ENCODE measurements around the gene GCN1.
A peak's percentile ranks its signal among the peaks of the same experiment; 100 is the strongest.
"Not testable (repeated sequence)": the region's sequence is repeated elsewhere in the genome, so short reads cannot be mapped to it uniquely, and the experiment has no call there.

Gene GCN1

DNA sequence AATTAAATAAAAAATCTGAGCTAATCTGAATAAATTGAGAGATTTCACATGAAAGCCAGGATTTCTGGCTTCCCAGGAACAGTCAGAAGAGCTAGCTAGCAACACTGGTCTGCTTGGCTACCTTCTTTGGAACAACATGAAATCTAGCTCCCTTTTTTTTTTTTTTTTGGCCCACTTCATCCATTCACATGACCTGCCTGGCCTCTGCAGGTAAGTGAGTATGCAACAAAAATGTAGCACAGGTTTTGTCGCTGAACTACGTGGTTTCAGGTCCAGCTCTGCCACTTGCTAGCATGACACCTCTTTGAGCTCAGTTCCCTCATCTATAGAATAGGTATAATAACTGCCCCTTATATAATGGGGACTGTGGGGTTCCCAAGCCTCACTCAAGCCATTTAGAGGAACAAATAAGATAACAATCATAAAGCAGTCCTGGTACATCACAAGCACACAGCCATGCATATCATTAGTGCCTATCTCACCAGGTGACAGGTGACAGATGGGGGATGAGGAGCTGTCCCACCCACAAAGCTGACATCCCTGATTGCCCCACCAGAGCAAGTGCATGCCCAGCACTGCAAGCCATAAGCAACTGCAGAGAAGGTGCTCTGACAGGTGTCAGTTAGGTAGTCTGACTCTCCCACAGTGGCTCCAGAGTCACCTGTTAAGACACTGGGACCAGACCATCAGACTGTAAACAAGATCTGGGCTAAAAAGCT is 45.4 kb upstream of the GCN1 start:
- no peak for TF ChIP-seq MYC (IDR thresholded peaks at IDR 0.05; ENCODE audit: low read depth, low read length)
- TF ChIP-seq POLR2A (IDR thresholded peaks at IDR 0.05; ENCODE audit: extremely low read depth, insufficient read length) = no peak
- TF ChIP-seq CTCF (IDR thresholded peaks at IDR 0.05; ENCODE audit: low read depth, low read length) = no peak
- TF ChIP-seq, protein P1, sequence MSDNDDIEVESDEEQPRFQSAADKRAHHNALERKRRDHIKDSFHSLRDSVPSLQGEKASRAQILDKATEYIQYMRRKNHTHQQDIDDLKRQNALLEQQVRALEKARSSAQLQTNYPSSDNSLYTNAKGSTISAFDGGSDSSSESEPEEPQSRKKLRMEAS (IDR thresholded peaks at IDR 0.05; ENCODE audit: low read depth, low read length) = no peak
- DNase-seq (ENCODE audit: low read depth) = no peak
- no peak overlapping the region for H3K4me3 ChIP-seq (ENCODE audit: low read depth, low read length)

- DNase-seq (ENCODE audit: low read depth) = no peak
- no peak for TF ChIP-seq POLR2A (IDR thresholded peaks at IDR 0.05; ENCODE audit: extremely low read depth, insufficient read length)
- TF ChIP-seq, protein P1 (IDR thresholded peaks at IDR 0.05; ENCODE audit: low read depth, low read length) = no peak
- H3K4me3 ChIP-seq (ENCODE audit: low read depth, low read length) = no peak overlapping the region
Observed at GRCh38 chr12:120238839-120239445, 44.4 kb upstream of the GCN1 start.

DNA sequence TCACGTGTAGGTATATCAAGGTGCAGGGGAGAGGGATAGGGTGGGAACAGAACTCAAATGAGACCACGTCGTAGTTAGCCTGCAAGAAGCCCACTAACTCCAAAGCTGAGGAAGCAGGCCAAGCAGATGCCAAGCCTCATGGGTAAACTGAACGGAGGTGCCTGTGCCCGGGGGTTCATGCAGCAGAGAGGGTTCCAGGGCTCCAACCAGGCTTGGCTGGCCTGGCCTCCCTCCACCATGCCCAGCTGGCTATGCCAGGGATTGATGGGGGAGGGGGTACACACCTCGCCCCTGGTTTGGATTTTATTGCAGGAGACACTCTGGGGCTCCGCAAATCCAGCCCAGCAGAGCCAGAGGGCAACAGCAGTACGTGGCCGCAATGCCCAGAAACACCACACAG is 43.7 kb upstream of the GCN1 start:
- TF ChIP-seq CTCF (IDR thresholded peaks at IDR 0.05; ENCODE audit: low read depth, low read length) (no peak), POLR2A (IDR thresholded peaks at IDR 0.05; ENCODE audit: extremely low read depth, insufficient read length) (no peak), MYC (IDR thresholded peaks at IDR 0.05; ENCODE audit: low read depth, low read length) (no peak)
- TF ChIP-seq, protein P1 (IDR thresholded peaks at IDR 0.05; ENCODE audit: low read depth, low read length) = no peak
- no peak for DNase-seq (ENCODE audit: low read depth)
- no peak overlapping the region for H3K4me3 ChIP-seq (ENCODE audit: low read depth, low read length)

DNA sequence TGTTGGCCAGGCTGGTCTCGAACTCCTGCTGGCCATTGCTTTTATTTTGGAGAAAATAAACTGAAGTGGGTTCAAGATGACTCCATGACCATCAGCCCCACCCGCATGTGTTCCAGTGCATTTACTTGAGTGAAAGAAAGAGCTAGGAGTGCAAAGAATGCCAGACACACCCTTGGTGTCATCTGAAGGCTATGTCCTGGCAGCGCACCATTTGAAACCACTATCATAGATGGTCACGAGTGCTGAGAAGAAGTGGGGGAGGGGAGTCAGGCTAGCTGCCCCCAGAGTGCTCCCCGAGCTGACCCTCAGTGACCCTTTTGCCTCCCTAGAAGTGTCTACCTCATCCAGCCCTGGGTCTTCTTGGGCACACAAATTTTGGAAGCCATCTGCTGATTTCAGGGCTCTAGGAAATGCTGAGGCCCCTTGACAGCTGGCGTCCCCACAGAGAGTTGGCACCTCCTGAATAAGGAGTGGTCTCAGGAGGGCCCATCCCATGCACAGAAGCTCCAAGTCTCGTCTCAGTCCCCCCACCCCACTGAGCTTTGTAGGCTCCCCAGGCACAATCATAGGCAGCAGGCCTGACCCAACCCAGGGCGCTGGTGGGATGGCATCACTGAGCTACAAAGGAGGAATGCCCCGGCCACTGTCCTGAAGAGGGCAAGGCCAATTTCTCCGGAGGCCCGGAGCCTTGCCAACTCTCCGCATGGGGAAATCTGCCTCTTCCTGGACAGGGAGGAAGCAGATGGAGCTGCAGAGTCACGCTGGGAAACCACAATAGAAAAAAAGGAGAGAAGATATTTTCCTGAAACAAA is 43.1 kb upstream of the GCN1 start:
- no peak for TF ChIP-seq MYC (IDR thresholded peaks at IDR 0.05; ENCODE audit: low read depth, low read length)
- TF ChIP-seq POLR2A (IDR thresholded peaks at IDR 0.05; ENCODE audit: extremely low read depth, insufficient read length) = no peak
- TF ChIP-seq CTCF (IDR thresholded peaks at IDR 0.05; ENCODE audit: low read depth, low read length) = no peak
- TF ChIP-seq, protein P1 (IDR thresholded peaks at IDR 0.05; ENCODE audit: low read depth, low read length) = no peak
- no peak for DNase-seq (ENCODE audit: low read depth)
- H3K4me3 ChIP-seq (ENCODE audit: low read depth, low read length) = no peak overlapping the region

DNA sequence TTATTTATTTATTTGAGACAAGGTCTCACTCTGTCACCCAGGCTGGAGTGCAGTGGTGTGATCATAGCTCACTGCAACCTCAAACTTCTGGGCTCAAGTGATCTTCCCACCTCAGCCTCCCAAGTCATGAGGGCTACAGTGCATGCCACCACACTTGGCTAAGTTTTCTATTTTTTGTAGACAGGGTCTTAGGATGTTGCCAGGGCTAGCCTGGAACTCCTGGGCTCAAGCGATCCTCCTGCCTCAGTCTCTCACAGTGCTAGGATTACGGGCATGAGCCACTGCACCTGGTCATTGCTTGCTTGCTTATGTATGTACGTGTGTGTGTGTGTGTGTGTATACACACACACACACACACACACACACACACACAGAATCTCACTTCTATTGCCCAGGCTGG is 42.3 kb upstream of the GCN1 start:
- not testable (repeated sequence) for DNase-seq (ENCODE audit: low read depth); H3K4me3 ChIP-seq (ENCODE audit: low read depth, low read length)

DNA sequence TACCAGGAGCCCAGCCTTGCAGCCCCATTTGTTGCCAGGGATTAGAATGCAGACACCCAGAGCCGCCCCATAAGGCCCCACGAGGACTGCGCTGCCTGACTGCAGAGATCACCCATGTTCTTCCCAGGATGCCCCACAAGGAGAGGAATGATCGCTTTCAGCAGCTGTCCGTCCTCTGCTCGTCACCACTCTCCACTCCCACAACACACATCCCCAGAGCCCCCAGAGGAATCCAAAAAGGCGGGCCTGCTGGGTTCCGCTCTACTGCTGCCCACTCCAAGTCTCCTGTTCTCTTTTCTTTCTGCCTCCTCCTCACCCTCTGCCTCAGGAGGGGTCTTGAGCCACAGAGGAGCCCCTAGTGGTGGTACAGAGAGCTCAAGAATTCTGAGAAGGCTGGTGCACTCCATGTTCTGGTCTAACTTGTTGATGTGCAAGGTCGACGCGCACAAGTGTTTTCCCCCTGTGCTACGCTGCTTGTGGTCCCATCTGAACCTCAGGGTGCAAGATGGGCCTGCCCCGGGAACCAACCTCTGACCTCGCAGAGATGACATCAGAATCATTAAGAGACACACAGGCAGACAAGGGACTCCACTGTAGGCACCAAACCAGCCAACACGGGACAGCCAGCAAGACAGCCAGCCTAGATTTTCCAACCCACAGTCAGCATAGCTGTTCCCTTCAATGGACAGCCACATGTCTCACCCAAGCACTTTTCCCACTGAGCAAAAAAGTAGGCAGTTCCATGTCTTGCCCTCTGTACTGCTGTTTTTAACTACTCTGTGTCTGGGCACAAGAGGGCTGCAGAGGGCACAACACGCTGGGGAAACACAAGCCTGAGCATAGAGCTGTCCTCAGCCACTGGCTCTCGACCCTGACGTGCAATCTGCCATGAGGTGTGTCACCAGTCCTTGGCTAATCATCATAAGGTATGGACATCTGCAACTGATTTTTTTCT is 41.1 kb upstream of the GCN1 start:
- DNase-seq (ENCODE audit: low read depth) = no peak
- H3K4me3 ChIP-seq (ENCODE audit: low read depth, low read length) = no peak overlapping the region
- TF ChIP-seq, protein P1 (IDR thresholded peaks at IDR 0.05; ENCODE audit: low read depth, low read length) = no peak
- peak; percentile 62 for TF ChIP-seq CTCF (IDR thresholded peaks at IDR 0.05; ENCODE audit: low read depth, low read length)

Data from NB4 (cell line).